ENCODE measurements around the gene SNX25.

Gene SNX25

DNA sequence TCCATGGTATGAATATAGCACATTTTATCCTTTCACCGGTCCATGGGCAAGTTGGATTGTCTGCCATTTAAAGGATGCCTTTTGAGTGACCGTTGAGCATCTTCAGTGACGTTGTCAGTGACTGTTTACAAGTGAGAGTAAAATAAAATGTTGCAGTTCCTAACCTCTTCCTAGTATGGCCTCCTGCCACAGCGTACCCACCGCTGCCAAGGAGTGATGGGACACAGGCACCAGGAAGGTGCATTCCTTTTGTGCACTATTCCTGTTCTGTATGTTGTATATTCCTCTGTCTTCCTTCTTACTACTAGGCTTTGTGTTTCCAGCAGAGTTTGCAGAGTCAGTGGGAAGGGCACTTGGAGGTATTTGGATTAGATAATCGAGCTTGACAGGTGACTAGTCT, 61.5 kb downstream of the SNX25 start:
- no peak for DNase-seq

DNA sequence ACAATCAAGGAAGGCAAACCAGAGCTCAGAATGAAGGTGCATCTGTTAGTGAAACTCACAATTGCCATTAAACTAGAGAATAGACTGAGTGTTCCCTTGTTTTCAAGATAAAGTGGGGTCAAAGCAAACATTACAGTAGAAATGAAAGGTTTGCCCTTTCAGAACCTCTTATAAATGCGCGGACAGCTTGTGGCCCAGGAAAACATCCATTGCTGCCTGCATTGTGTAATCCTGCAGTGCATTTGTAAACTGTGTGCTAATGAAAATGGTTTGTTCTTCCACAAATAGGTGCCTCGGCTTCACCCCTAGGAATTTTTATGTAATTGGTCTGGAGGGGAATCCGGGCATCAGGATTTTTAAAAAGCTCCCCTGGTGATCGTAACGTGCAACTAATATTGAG, 62.8 kb downstream of the SNX25 start:
- no peak for DNase-seq

DNA sequence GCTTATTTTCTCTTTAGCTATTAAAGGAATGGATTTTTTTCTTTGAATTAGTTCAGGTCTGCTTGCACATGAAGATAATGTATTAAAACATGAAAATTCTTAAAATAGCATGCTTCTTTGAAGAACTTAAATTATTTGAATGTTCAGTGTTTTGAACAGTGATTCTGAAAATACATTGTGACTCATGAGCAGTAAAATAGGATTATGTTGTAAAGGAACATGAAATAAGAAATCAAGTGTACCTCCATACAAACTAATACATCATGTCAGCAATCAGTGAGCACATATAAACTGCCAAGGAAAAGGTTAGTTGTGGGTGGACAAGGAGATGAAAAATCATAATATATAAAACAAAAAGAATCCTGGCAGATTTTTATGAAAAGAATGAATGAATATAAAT, 66.1 kb downstream of the SNX25 start:
- DNase-seq: no peak

DNA sequence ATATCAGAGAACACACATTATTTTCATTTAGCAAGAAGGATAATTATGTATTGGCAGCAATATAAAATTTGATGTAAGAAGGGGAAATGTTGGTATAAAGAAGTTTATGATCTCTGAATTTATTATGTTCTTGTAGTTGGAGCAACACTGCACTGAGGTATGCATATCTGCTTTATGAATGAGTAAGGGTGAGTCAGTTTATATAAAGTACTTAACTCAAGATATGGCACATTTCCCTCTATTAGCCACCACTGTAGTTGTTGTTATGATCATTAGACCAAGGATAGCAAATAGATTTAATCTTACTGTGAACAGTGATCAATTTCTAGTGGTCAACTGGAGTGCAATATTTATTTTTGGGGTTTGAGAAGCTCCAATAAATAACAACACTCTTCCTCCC, 66.6 kb downstream of the SNX25 start:
- no peak for DNase-seq

DNA sequence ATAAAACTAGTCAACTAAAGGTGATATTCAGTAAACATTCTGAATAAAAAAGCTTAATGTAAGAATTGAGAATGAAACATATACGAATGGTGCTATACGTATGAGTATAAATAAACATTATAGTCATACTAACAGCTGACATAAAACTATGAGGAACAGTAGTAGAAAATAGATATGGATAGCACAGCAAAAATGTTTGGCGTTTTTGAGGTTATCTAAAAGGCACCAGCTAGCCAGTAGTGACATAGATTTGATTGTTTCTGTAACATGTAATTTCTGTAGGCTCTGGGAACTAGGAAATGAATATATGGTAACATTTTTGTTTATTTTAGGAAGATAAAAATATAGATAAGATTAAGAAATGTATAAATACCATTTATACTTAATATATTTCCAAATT, 69.3 kb downstream of the SNX25 start:
- no peak for DNase-seq

DNA sequence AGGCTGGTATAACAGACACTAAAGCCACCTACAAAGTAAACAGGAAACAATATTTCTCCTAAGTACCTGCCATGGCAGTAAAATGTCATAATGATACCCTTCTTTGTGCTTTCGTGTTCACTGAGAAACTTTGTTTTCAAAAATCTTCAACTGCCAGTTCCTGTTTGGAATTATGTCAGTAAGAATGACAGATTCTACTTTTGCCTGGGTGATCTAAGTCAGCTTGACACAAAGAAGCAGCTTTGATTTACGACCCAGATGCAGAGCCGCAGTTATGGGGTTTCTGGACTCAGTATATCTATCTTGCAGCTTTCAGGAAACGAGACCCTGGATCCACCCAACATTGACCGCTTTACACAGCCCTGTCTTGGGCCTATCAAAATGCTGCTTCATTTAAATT, 71.2 kb downstream of the SNX25 start:
- DNase-seq: peak; percentile 9

DNA sequence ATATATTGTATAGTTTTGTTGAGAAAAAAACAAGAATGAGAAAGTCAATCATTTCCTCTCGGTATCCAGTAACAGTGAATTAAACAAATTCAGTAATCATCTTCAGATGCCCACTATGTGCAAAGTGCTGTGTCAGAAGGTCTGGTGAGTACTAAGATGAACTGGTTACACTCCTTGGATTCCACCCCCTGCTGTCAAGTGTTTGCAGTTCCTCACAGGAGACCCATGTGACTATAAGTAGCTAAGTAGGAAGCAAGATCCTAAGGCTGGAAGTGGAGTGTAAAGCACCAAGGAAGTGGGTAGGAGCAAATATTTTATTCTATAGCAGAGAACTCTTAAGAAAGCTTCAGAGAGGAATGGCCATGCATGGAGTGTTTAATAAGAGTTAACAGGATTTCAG, 73.6 kb downstream of the SNX25 start:
- no peak for DNase-seq

DNA sequence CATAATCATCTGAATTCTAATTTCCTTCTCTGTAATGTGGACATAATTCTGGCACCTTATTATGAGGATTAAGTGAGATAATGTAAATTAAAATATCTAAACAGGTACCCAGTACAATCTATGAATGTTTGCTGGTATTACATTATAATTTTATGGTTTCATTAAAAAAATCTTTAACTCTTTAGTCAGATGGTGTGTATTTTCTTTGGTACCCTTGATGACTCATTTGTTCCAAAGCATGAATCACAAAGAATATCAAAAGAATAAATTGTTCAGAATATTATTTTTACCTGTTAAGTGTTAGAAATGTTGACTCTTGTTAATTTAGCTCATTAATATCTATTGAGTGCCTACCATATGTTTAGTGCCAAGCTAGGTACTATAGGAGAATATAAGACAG, 74.3 kb downstream of the SNX25 start:
- no peak for DNase-seq

DNA sequence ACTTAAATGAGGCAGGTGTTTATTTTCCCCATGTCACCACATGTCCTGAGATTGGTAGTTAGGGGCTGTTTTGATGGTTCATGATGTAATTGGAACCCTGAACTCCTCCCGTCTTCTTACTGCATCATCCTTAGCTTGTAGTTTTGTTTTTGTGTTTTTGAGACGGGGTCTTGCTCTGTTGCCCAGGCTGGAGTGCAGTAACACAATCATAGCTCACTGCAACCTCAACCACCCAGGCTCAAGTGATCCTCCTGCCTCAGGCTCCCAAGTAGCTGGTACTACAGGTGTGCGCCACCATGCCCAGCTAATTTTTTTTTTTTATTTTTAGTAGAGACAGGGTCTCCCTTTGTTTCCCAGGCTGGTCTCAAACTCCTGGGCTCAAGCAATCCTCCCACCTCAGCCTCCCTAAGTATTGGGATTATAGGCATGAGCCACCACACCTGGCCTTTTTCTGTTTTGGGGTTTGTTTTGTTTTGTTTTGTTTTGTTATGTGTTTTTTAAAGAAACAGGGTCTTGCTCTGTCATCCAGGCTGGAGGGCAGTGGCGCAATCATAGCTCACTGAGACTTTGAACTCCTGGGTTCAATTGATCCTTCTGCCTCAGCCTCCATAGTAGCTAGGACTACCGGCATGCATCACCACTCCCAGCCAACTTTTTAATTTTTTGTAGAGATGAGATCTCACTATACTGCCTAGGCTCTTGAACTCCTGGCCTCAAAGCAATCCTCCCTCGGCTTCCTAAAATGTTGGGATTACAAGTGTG, 76.4 kb downstream of the SNX25 start:
- no peak for DNase-seq

DNA sequence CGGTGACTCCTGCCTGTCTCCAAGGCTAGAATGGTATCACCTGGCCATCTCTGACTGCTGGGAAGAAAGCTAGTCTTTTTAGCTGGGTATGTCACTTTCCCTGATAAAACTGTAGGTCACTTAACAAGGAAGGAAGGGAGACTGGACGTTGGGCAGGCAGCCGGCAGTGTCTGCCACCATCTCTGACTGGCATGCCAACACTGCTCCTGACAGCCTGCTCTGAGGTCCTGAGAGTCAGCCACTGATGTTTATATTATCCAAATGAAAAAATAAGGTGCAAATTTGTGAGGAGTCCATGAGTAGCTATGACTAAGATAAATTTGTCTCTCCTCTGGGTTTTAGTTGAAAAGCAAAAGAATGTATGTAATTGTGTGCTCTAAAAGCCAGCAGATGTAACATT, 77.2 kb downstream of the SNX25 start:
- DNase-seq: no peak

DNA sequence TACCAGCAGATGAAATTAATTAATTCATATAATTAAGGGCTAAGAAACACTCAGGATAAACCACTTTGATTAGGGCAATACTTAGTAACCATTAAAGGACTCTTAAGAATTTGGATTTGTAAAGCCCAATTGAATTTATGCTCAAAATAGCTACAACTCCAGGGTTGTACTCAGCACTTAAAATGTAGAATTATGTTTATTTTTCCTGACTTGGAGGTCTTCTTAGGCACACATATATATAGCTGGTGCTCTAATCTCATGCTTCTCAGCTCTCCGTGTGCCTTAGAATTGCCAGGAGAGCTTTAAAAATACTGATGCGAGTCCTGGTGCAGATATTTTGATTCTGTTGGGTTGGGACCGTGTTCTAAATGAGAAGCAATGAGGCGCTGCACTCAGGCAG, 77.6 kb downstream of the SNX25 start:
- no peak for DNase-seq

DNA sequence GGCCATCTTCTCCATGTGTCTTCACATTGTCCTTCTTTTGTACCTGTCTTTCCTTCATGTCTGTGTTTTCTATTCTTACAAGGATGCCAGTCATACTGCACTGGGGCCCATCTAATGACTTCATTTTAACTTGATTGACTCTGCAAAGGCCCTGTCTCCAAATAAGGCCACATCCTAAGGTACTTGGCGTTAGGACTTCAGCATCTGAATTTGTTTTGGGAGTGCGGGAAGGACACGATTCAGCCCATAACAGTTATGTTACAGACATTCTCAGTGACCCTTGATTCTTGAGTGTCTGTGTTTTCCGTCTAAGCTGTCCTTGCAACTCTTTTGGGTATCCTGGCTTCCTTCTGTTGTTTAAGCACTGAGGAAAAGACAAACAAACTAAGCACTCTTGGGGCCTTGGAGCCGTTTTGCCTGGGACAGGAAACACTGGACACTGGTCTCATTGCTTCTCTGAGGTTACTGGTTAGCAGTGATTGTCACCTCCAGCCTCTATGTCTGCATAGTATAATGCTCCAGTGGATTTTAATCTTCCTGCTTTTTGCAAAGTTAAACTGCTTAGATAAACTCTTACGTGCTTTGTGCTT, 80.7 kb downstream of the SNX25 start:
- DNase-seq: no peak

DNA sequence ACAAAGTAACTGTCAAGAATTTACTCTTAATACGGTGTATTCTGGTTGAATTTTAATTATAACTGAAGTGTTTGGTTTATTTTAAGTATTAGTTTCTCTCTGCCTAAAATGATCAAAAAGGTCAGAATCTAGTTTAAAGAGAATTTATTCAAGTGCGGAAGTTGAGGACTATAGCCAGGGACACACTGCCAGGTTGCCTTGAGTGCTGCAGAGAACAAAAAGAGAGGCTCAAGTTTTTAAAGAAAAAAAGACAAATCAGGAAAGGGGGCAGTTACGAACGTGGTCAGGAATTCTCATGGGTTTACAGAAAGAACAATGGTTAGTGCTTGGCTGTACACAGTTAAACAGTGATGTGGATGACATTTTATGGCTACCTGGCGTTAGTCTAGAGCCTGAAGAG, 81.3 kb downstream of the SNX25 start:
- DNase-seq: no peak

DNA sequence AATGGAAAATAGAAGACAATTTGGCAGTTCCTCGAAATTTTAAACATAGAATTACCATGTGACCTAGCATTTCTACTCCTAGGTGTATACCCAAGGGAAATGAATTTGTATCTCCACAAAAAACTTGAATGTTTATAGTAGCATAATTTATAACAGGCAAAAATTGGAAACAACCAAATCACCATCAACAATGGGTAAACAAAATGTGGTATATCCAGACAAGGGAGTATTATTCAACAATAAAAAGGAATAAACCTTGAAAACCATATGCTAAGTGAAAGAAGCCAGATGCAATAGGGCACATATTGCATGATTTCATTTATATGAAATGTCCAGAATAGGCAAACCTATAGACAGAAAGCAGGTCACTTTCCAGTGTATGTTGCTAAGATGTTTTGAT, 83.8 kb downstream of the SNX25 start:
- no peak for DNase-seq

DNA sequence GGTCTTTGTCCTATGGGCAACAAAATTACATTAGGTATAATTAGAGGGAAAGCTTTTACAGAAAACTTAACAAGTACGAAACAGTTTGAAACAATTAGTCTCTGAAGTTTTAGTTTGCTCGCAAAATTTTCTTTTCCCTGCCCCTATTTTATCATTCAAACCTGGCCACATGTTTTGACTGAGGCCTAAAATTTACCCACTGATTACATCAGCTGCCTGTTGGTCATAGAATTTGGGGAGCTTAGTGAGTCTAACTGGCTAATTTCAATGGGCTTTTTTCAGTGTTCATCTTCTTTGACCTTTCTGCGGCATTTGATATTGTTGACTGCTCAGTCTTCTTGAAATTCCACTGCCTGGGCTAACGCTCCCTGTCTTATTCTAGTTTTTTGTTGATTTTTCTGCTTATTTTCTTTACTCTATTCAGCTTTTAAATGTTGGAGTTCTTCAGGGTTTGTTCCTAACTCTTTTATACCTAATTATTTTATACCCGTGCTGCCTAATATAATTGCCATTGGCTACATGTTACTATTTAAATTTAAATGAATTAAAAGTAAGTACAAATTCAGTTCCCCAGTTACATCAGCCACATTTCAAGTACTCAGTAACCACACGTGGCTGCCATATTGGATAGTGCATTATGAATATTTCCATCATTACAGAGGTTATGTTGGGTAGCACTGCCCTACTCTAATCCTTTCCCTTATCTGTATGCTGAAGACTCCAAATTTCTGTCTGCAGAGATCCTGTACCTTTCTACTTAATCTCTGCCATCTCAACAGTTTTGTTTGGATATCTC, 87.5 kb downstream of the SNX25 start:
- no peak for DNase-seq

DNA sequence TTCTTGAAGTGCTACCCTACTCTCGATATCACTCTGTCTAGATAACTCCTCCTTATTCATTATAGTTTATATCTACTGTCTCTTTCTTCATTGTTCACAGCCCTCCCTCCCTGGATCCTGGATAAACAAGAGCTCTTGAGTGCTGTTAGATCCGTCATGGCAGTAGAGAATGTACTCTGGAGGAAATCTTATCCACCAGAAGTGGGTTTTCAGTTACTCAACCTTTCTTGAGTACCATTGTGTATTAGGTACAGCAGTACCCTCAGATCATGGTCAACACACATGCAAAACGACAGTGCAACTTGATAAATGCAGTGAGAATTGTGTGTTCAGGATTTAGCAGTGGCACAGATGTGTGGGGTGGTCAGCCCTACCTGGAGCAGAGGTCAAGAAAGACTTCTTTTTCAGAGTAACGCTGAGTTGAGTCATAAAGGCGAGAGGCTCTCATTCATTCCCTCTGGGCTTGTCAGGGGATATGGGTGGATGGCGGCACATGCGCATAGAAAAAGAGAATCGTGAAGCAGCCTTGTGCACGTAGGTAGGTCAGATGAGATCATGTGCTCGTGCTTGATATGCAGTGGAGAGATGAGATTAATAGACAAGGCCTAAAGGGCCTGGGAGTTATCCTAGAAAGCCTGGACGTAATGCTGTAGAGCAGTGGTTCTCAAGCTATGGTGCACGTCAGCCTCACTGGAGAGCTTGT, 89.5 kb downstream of the SNX25 start:
- no peak for DNase-seq

DNA sequence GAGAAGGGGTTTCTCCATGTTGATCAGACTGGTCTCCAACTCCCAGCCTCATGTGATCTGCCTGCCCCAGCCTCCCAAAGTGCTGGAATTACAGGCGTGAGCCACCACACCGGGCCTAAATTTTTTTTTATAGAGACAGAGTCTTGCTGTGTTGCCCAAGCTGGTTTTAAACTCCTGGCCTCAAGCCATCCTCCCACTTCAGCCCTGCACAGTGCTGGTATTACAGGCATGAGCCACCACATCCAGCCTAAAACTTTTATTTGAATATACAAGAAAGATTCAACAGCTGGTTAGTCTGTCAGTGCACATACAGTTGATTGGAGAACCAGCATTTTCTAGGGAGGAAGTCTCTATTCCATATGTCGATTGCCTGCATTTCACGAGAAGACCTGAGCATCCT, 95.1 kb downstream of the SNX25 start:
- DNase-seq: no peak

DNA sequence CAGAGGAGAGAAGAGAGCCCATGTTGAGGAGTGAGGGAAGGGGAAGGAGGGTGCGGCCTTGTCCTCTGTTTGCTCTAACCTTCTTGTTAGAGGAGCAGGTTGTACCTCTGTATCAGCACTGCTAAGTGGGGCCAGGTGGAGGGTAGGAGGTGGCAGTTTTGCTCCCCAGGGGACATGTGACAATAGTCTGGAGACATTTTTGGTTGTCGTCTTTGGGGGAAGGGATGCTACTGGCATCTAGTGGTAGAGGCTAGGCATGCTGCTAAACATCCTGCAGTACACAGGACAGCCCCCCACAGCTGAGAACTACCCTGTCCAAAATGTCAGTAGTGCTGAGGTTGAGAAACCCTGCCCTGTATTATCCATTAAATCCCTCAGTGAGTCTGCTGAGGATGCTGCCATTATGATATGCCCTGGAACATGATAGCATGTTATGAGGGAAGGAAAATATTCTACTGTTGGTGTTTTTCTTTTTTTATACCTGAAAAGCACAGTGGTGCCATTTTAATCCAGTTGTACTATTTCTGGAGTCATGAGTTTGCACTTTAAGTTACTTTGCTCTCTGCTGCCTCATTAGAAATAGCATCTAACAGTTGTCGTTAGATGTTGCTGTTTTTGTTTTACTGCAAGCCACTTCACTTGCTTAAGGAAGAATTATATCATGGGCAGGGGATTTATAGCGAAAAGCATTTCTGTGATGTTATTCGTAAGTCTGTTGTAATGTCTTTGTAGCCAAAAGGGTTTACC, 95.7 kb downstream of the SNX25 start:
- DNase-seq: no peak

DNA sequence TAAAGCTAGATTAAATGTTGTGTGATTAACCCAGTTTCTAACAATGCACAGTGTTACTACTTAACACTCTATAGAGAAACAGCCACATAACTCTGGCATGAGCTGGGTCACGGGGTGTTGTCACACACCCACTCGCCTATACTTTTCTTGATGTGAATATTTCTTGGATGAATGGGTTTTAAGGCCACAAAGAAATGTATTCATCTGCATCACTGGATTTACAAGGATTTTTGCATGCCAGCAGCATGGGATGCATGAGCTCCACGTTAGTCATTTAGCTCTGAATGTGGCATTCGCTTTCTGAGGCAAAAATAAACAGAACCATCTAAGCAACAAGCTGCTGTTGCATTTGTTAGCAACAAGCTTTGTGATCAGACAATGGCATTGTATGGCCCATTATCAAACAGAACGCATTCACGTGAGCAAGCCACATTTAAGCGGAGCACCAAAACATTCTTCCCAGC, 96.6 kb downstream of the SNX25 start:
- no peak for DNase-seq

DNA sequence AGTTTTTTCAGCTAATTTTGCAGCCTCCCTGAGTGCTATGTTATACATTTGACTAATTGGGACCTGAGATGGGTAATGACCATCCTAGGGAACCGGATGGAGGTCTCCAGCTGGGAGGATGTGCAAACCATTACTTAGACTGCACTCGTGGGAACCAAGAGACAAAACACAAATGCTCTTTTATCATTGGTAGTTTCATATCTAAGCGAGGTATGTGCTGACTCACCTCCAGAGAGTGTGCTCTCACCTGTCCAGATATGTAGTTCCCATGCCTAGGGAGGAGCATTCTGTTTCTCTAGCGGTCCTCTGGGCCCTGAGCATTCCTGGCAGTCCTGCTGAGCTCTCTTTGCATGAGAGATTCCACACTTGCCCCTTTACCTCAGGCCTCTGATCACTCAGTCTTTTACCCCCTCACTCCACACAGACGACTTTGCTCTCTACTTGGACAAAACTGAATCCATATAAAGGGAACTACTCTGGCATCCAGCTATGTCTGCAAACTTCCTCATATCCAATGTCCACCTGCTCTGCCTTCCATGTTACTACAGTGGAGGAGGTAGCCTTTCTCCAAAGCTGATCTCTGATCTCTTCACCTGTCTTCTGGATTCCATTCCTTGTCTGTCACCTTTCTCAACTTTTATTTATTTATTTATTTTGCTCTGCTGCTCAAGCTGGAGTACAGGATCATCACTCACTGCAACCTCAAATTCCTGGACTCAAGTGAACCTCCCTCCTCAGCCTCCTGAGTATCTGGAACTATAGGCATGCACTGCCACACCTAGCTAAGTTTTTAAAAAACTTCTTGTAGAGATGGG, 97.9 kb downstream of the SNX25 start:
- DNase-seq: no peak

DNA sequence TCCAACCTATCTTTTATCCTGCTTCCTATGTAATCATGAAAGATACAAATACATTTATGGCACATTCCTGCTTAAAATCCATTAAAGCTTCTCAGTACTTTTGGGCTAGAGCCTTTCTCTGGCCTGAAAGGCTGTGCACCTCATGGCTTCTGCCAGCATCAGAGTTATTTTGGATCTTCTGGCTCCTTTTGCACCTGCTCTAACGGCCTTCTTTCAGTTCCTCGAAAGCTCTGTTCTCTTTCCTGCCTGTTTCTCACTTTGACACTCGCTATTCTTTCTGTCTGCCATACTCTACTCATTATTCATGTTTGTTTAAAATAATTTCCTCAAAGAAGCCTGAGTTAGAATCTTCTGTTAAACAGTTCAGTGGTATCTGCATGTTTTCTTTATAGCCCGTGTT, 100.4 kb downstream of the SNX25 start:
- DNase-seq: no peak
